MCF 10A (cell line): ENCODE data around the gene PTGIS. TPM values are rescaled to one million over a fixed set of nuclear protein-coding genes. Genes with fewer than 3 reads are reported as not detected.

Experiments used
- BruUV-seq: library from RNA; stranded (reverse); fragments of 400-500 nt; replicated peaks from 2 replicates; lab custom pipeline; 2021; lab: Mats Ljungman, UMichigan
- CTCF ChIA-PET: fragments of 300-600 bp; sonication (Branson Sonifier 250); formaldehyde crosslinking; extraction: SDS; loops from one replicate; lab custom pipeline; 2021; ENCODE audit warnings: antibody characterized with exemption, inconsistent platforms; lab: Yijun Ruan, JAX
- POLR2A ChIA-PET: fragments of 300-600, 350-650 bp; sonication (Branson Sonifier 250); formaldehyde crosslinking; extraction: SDS; loops from one replicate; lab custom pipeline; 2020; ENCODE audit warnings: antibody characterized with exemption, inconsistent platforms; lab: Yijun Ruan, JAX
- DNase-seq: peaks from one replicate; pipeline ENCODE4 v3.0.0-alpha.2; 2018; ENCODE audit not compliant: unreplicated experiment
- H3K27ac Mint-ChIP-seq: one replicate; pipeline ENCODE4 v1.8.0; 2022; ENCODE audit warnings: mild to moderate bottlenecking, low read depth, mixed read lengths; ENCODE audit not compliant: unreplicated experiment
- H3K27me3 Mint-ChIP-seq: one replicate; pipeline ENCODE4 v1.8.0; 2022; ENCODE audit warnings: mixed read lengths; ENCODE audit not compliant: insufficient read depth, unreplicated experiment
- H3K36me3 Mint-ChIP-seq: one replicate; pipeline ENCODE4 v1.8.0; 2022; ENCODE audit warnings: mild to moderate bottlenecking, moderate library complexity, mixed read lengths; ENCODE audit not compliant: insufficient read depth, unreplicated experiment
- H3K4me1 Mint-ChIP-seq: one replicate; pipeline ENCODE4 v1.8.0; 2022; ENCODE audit warnings: mixed read lengths; ENCODE audit not compliant: insufficient read depth, unreplicated experiment
- H3K4me3 Mint-ChIP-seq: one replicate; pipeline ENCODE4 v1.8.0; 2022; ENCODE audit warnings: mild to moderate bottlenecking, moderate library complexity, mixed read lengths; ENCODE audit not compliant: unreplicated experiment
- H3K9me3 Mint-ChIP-seq: one replicate; pipeline ENCODE4 v1.8.0; 2022; ENCODE audit warnings: mixed read lengths; ENCODE audit not compliant: unreplicated experiment
- intact Hi-C: fragments of 100-400 bp; cut with micrococcal nuclease; formaldehyde crosslinking; loops from 2 replicates; pipeline ENCODE4 v1.14.1; 2022
- total RNA-seq: library from RNA; stranded (reverse); gene quantifications from 2 replicates; pipeline ENCODE4 v1.2.3, GENCODE V29; 2022
- TF ChIP-seq, protein P1 (sequence below): fragments of 200-600 bp; IDR thresholded peaks from one replicate; pipeline ENCODE4 v1.8.0; 2022; ENCODE audit warnings: antibody characterized with exemption, mild to moderate bottlenecking; ENCODE audit not compliant: unreplicated experiment

Gene PTGIS
- total RNA-seq, 1 experiment from 2014 or later = not detected

DNA sequence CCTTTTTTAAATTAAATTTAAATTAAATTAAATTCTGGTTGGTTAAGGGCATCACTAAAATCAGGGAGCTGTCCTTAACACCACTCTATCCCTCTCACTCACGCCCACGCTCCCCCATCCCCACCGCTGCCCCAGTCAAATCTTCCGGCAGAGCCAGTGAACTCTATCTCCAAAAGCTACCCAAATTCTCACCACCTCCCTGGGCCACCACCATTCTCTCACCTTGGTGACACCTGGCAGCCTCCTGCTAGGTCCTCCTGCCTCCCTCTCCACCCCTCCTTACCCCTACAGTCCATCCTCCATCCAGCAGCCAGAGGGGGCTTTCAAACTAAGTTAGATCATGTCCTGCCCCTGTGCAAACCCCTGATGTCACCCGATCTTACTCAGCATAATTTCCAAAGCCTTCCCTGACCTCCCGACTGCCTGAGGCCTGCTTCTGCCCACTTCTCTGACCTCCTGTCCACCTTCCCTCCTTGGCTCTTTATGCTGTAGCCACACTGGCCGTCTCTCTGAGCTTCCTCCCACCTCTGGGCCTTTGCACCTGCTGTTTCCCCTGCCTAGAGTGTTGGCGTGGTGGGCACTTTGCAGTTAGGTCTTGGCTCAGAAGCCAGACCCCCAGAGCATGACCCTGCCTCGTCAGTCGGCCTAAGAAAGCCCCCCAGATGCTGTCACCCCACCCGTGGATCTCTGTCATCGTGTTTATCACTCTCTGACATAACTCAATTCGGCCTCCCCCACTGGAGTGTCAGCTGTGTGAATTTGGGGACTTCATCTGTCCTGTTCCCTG is 24.7 kb downstream of the PTGIS start:
- H3K36me3 Mint-ChIP-seq = no peaks in the 10 kb centered on the region
- H3K9me3 Mint-ChIP-seq = peaks cover 6% of the 10 kb centered on the region
- POLR2A ChIA-PET = interaction anchor here (0.6 kb wide), 1 partner anchor 60 kb away, joined by 3 read pairs; no protein-coding TSS in a partner anchor
- TF ChIP-seq, protein P1, sequence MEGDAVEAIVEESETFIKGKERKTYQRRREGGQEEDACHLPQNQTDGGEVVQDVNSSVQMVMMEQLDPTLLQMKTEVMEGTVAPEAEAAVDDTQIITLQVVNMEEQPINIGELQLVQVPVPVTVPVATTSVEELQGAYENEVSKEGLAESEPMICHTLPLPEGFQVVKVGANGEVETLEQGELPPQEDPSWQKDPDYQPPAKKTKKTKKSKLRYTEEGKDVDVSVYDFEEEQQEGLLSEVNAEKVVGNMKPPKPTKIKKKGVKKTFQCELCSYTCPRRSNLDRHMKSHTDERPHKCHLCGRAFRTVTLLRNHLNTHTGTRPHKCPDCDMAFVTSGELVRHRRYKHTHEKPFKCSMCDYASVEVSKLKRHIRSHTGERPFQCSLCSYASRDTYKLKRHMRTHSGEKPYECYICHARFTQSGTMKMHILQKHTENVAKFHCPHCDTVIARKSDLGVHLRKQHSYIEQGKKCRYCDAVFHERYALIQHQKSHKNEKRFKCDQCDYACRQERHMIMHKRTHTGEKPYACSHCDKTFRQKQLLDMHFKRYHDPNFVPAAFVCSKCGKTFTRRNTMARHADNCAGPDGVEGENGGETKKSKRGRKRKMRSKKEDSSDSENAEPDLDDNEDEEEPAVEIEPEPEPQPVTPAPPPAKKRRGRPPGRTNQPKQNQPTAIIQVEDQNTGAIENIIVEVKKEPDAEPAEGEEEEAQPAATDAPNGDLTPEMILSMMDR = no peak
- no peaks in the 10 kb centered on the region for H3K4me1 Mint-ChIP-seq
- CTCF ChIA-PET = interaction anchor here (0.6 to 23.9 kb wide), 23 partner anchors 10 to 391 kb away, joined by 3 to 411 read pairs (median 4); no protein-coding TSS in a partner anchor
- DNase-seq = no peak
- no peak overlapping the region for H3K27ac Mint-ChIP-seq
- no peaks in the 10 kb centered on the region for H3K27me3 Mint-ChIP-seq
- no TSS peak for BruUV-seq
- H3K4me3 Mint-ChIP-seq = no peak overlapping the region
- intact Hi-C loops = no loop called here

DNA sequence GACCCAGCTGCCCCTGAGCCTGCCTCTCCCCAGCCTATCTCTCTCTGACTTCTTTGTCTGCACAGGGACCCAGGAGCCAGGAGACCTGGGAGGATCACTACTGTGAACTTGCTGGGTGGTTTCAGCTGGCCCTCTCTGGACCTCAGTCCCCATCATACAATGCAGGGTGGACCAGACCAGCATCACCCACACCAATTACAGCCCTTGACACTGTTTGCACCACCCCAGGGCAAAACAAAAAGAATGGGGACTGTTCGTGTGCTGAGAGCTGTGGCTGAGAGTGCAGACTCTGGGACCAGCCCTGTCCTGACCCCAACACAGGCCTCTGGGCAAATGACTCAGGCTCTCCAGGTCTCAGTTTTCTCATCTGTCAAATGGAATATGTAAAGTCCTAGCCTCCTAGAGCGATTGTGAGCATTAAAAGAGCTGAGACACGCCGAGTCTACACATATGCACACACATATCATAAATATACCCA is 25.4 kb downstream of the PTGIS start:
- Mint-ChIP-seq H3K4me3 (no peak overlapping the region), H3K27me3 (no peaks in the 10 kb centered on the region), H3K36me3 (no peaks in the 10 kb centered on the region), H3K4me1 (no peaks in the 10 kb centered on the region), H3K9me3 (peaks cover 6% of the 10 kb centered on the region), H3K27ac (no peak overlapping the region)
- no peak for DNase-seq
- ChIA-PET POLR2A (interaction anchor here (0.8 to 1.6 kb wide), 2 partner anchors 13 to 66 kb away, joined by 3 to 7 read pairs; no protein-coding TSS in a partner anchor), CTCF (interaction anchor here (0.5 to 23.9 kb wide), 38 partner anchors 9 to 1054 kb away, joined by 3 to 411 read pairs (median 4); no protein-coding TSS in a partner anchor)
- intact Hi-C loops = no loop called here
- no TSS peak for BruUV-seq
- TF ChIP-seq, protein P1 = no peak

DNA sequence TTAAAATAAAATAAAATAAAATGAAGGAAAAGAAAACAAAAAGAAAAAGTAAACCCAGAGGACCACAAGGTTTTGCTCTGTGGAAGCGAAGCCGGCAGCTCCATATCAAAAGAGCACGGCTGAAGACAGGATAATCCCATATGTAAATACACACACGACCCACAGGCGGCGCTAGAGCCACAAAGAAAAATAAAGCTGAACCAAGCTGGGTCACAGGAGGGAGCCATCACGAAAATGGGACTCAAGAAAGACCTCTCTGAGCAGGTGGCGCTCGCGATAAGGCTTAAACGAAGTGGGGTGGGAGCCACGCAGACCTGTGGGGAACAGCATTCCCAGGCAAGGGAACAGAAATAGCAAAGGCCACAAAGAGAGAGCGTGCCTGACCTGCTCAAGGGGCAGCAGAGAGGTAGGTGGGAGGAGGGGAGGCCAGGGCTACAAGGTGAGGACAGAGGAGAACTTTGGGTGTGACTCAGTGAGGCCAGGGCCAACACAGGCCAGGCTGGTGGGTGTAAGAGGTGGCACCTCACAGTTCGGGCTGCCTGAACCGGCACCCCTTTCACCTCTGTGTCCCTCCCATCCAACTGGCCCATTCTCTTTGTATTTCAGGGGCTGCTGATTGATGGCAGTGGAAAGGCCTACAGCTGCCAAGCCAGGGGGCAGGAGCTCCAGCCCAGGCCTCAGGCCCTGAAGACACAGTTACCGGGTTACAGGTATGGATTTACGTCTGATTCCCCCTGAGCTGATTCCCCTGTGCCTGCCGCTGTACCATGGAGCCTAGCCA is 26.0 kb downstream of the PTGIS start:
- CTCF ChIA-PET = interaction anchor here (0.5 to 23.9 kb wide), 70 partner anchors 8 to 1055 kb away, joined by 3 to 411 read pairs (median 4); no protein-coding TSS in a partner anchor
- DNase-seq = peak; percentile 86
- no TSS peak for BruUV-seq
- intact Hi-C loops = loop anchor here (1.0 kb wide), 4 partner anchors 67 to 386 kb away; no protein-coding TSS in a partner anchor
- Mint-ChIP-seq H3K4me3 (no peak overlapping the region), H3K27ac (no peak overlapping the region), H3K4me1 (no peaks in the 10 kb centered on the region), H3K27me3 (no peaks in the 10 kb centered on the region), H3K36me3 (no peaks in the 10 kb centered on the region), H3K9me3 (peaks cover 6% of the 10 kb centered on the region)
- TF ChIP-seq, protein P1 = peak; percentile 78
- POLR2A ChIA-PET = interaction anchor here (0.7 to 1.6 kb wide), 8 partner anchors 9 to 280 kb away, joined by 3 to 7 read pairs (median 4); no protein-coding TSS in a partner anchor
